Hepatocyte (in vitro differentiated cells): Measurements from ENCODE around the gene PRRG3. TPM values are rescaled to one million over a fixed set of nuclear protein-coding genes. Genes with fewer than 3 reads are reported as not detected.

ENCODE experiments used
- DNase-seq: peaks from one replicate; pipeline ENCODE4 v3.0.0-alpha.2; 2016; ENCODE audit warnings: low spot score
- H2AFZ ChIP-seq: fragments of 200-600 bp; sonication (generic); 2 replicates; pipeline ENCODE4 v1.6.0; 2016; ENCODE audit warnings: antibody characterized with exemption, mild to moderate bottlenecking
- H3K27ac ChIP-seq: fragments of 200-600 bp; sonication (generic); 2 replicates; pipeline ENCODE4 v1.5.1; 2016; ENCODE audit warnings: mild to moderate bottlenecking
- H3K27me3 ChIP-seq: fragments of 200-600 bp; sonication (generic); 2 replicates; pipeline ENCODE4 v1.6.1; 2016
- H3K36me3 ChIP-seq: fragments of 200-600 bp; sonication (generic); replicated peaks from 2 replicates; pipeline ENCODE4 v1.5.1; 2016; ENCODE audit warnings: low read depth; ENCODE audit not compliant: insufficient read depth
- H3K4me1 ChIP-seq: fragments of 200-600 bp; sonication (generic); 2 replicates; pipeline ENCODE4 v1.5.1; 2016; ENCODE audit warnings: mild to moderate bottlenecking, moderate library complexity; ENCODE audit not compliant: insufficient read depth
- H3K4me2 ChIP-seq: fragments of 200-600 bp; sonication (generic); 2 replicates; pipeline ENCODE4 v1.6.0; 2016
- H3K4me3 ChIP-seq: fragments of 200-600 bp; sonication (generic); 2 replicates; pipeline ENCODE4 v1.5.1; 2016; ENCODE audit warnings: mild to moderate bottlenecking
- H3K79me2 ChIP-seq: fragments of 200-600 bp; sonication (generic); 2 replicates; pipeline ENCODE4 v1.6.0; 2017; ENCODE audit warnings: mild to moderate bottlenecking
- H3K9me2 ChIP-seq: fragments of 200-600 bp; sonication (generic); replicated peaks from 2 replicates; pipeline ENCODE4 v1.6.0; 2017; ENCODE audit warnings: mild to moderate bottlenecking; ENCODE audit not compliant: insufficient read depth
- H3K9me3 ChIP-seq: fragments of 200-600 bp; sonication (generic); 2 replicates; pipeline ENCODE4 v1.5.1; 2016; ENCODE audit warnings: low read depth, mild to moderate bottlenecking
- H4K20me1 ChIP-seq: fragments of 200-600 bp; sonication (generic); 2 replicates; pipeline ENCODE4 v1.6.0; 2016; ENCODE audit warnings: mild to moderate bottlenecking; ENCODE audit not compliant: insufficient read depth, poor library complexity, severe bottlenecking
- CTCF ChIP-seq: fragments of 200-600 bp; sonication (generic); IDR thresholded peaks from 2 replicates; pipeline ENCODE4 v1.5.1; 2016; ENCODE audit warnings: antibody characterized with exemption, mild to moderate bottlenecking; ENCODE audit not compliant: poor library complexity
- EZH2 ChIP-seq: fragments of 200-600 bp; sonication (generic); IDR thresholded peaks from 2 replicates; pipeline ENCODE4 v1.6.1; 2016; ENCODE audit warnings: antibody characterized with exemption, mild to moderate bottlenecking, borderline replicate concordance
- EZH2phosphoT487 ChIP-seq: fragments of 200-600 bp; sonication (generic); IDR thresholded peaks from one replicate; pipeline ENCODE4 v1.6.1; 2018; ENCODE audit warnings: antibody characterized with exemption, mild to moderate bottlenecking, low read depth, moderate library complexity; ENCODE audit not compliant: unreplicated experiment, severe bottlenecking
- WGBS: methylation state at CpG from one replicate; pipeline ENCODE4 v1.1.6; 2016; ENCODE audit warnings: low lambda C conversion rate; ENCODE audit errors: missing lambda C conversion rate; 5-methylcytosine and 5-hydroxymethylcytosine counted together
- polyA plus RNA-seq: library from polyadenylated mRNA; unstranded; fragments of >200 nt; fragmentation: Nextera tagmentation; extraction: Ambion mirVana; gene quantifications from 2 replicates; pipeline ENCODE4 v1.2.1, GENCODE V29; 2016
- total RNA-seq: library from RNA; depleted of rRNA; stranded (reverse); fragments of >200 nt; gene quantifications from 2 replicates; pipeline ENCODE4 v1.2.3, GENCODE V29; 2014

The PRRG3 gene
- total RNA-seq (0.17 and 0.20 TPM in 2 replicates), polyA plus RNA-seq (0.22 and 0.36 TPM in 2 replicates)

GRCh38 chrX:151694661-151695582 lies at the start of gene PRRG3:
PRRG3 (plus strand) TSS chrX:151695458; CDS start chrX:151698815, 3,357 bp downstream.
- Histone ChIP-seq H3K4me2 (peak within 1 kb of the TSS; percentile 70), H3K27ac (no peak within 1 kb of the TSS), H3K27me3 (no peaks in the 10 kb centered on the region), H3K4me1 (no peaks in the 10 kb centered on the region), H3K9me2 (no peaks in the 10 kb centered on the region), H3K36me3 (no peaks in the 10 kb centered on the region), H2AFZ (no peak within 1 kb of the TSS), H3K9me3 (no peaks in the 10 kb centered on the region), H3K79me2 (no peaks in the 10 kb centered on the region), H4K20me1 (no peaks in the 10 kb centered on the region), H3K4me3 (no peak within 1 kb of the TSS)
- DNase-seq = peak; percentile 16
- WGBS = 30% methylated on average over 24 of the region's 100 CpGs
- TF ChIP-seq CTCF (no peak), EZH2 (no peak), EZH2phosphoT487 (no peak)

GRCh38 chrX:151675121-151675746 lies 20.0 kb upstream of the PRRG3 start:
- DNase-seq = no peak
- TF ChIP-seq EZH2 (no peak), CTCF (no peak), EZH2phosphoT487 (no peak)
- Histone ChIP-seq H3K4me1 (no peaks in the 10 kb centered on the region), H3K79me2 (no peaks in the 10 kb centered on the region), H3K4me3 (no peak overlapping the region), H3K9me3 (no peaks in the 10 kb centered on the region), H2AFZ (no peak overlapping the region), H3K4me2 (no peak overlapping the region), H3K27ac (no peak overlapping the region), H3K36me3 (no peaks in the 10 kb centered on the region), H3K9me2 (no peaks in the 10 kb centered on the region), H3K27me3 (no peaks in the 10 kb centered on the region), H4K20me1 (no peaks in the 10 kb centered on the region)
- 47% methylated on average over 6 of the region's 6 CpGs for WGBS

- H3K4me3 ChIP-seq = no peak overlapping the region
- TF ChIP-seq EZH2phosphoT487 (no peak), EZH2 (no peak), CTCF (no peak)
- H3K4me1 ChIP-seq = no peaks in the 10 kb centered on the region
- no peak overlapping the region for H3K4me2 ChIP-seq
- DNase-seq = no peak
- no peaks in the 10 kb centered on the region for H4K20me1 ChIP-seq
- H3K9me3 ChIP-seq = no peaks in the 10 kb centered on the region
- no peaks in the 10 kb centered on the region for H3K9me2 ChIP-seq
- no peak overlapping the region for H2AFZ ChIP-seq
- H3K36me3 ChIP-seq = no peaks in the 10 kb centered on the region
- no peaks in the 10 kb centered on the region for H3K79me2 ChIP-seq
- WGBS = 67% methylated on average over 4 of the region's 4 CpGs
- no peaks in the 10 kb centered on the region for H3K27me3 ChIP-seq
- no peak overlapping the region for H3K27ac ChIP-seq
Observed at GRCh38 chrX:151676196-151676595, 19.1 kb upstream of the PRRG3 start.
